ENCODE data around the gene OCIAD2.
"Not testable (repeated sequence)": the region's sequence is repeated elsewhere in the genome, so short reads cannot be mapped to it uniquely, and the experiment has no call there.

Gene OCIAD2

DNA sequence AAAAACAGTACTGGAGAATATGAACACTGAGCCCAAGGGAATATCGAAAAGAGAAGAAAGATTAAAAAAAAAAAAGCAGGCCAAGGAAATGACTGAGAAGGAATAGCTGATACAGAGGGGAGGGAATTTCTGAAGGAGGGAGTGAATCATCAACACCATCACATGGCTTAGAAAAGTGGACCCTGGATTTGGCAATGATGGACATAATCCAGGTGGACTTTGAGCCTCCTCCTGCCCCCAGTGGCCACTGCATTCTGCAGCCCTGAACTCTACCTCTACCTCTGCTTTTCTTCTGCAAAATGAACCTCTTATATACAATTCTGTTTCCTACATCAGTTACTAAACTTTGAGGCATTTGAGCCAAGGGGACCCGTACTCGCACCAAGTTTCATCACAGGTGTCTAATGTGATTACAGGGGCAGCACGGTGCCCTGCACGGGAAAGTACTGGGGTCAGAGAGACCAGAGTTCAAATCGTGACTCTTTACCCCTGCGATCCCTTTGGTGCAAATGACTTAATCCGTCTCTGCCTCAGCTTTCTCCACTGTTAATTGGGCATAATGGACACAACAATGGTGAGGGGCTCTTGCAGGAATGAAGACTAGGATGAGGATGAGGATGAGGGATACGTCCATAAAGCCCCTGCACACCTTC is 1.1 kb downstream of the OCIAD2 start:
- peak; percentile 86 for DNase-seq

DNA sequence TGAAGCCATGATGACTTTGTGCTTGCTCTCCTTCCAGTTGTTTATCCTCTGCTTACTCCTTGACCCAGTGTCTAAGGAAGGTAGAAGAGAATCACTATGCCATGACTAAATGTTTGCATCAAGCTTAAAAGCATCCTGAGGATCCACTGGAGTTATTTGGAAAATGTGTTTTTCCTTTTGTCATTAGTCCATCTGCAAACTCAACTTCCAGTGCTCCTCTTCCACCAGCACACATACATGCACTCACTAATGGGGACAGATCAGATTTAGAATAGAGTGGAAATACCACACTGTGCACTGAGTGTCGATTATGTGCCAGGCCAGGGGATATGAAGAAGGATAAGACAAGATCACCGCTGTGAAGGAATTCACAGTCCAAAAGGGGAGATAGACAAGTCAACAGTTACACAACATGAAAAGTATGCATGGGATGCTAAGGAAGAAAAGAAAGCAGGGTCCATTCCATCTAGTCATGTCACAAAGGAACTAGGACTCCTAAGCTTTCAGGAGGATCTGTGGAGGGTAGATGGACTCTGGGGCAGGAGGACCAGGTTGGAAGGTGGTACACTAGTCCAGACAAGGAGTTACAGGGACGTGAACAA is 1.9 kb downstream of the OCIAD2 start:
- no peak for DNase-seq

DNA sequence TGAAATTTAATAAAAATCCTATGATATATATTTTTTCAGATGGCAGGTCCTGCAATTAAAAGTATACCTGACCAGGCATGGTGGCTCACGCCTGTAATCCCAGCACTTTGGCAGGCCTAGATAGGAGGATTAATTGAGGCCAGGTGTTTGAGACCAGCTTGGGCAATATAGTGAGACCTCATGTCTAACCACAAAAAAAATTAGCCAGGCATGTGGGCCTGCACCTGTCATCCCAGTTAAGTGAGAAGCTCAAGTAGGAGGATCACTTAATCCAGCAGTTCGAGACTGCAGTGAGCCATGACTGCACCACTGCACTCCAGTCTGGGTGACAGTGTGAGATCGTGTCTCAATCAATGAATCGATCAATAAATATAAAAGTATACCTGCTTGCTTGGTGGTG is 2.5 kb downstream of the OCIAD2 start:
- DNase-seq, result peak; percentile 50

DNA sequence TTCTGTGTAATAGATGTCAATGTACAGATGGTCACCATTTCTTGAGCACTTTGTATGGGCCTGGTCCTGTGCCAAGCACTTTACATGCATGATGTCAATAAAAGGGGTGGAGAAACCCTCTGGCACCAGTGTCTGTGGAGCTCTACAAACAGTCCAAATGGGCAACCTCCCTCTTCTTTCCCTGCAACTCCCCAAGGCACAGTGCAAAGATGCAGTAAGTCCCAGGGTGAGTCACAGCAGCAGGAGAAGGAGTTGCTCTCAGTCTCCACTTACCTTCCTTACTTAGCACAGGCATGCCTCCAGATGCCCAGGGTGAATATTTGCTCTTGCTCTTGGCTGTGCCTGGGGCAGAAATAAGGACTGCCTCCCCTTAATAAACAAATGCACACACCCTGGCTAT is 4.3 kb downstream of the OCIAD2 start:
- peak; percentile 56 for DNase-seq

DNA sequence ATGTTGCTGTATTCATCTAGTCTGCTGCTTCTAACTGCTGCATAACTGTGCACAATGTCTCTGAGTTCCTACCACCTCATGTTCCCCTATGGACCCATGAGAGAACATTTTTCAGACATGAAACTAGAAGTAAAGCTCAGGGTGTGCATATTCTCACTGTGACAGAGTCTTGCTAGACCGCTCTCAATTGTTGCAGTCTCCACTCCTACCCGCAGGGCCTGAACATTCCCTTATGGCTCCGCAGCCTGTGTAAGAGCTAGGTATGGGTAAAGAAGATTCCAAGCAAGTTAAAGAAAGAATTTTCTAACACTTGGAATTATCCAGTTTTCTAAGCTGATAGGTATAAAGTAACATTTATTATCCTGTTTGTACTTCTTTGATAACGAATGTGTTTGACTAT is 5.4 kb downstream of the OCIAD2 start:
- no peak for DNase-seq

DNA sequence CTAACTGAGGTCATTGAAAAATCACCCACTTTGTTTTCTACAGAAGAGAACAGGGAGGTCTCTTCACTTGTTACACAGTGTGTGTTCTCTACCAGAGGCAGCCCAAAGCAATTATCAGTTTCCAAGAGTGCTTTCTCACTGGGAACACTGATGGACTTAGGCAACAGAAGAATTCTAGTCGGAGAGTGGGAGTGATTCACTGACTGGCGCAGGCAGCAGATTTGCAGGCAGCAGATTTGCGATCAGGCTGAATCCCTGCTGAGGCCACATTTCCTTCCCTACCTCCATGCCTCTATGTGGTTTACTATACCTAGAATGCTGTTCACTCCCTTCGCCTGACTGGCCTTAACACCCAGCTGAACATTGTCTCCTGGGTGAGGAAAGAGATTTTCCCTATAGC is 6.6 kb downstream of the OCIAD2 start:
- DNase-seq, result peak; percentile 26

DNA sequence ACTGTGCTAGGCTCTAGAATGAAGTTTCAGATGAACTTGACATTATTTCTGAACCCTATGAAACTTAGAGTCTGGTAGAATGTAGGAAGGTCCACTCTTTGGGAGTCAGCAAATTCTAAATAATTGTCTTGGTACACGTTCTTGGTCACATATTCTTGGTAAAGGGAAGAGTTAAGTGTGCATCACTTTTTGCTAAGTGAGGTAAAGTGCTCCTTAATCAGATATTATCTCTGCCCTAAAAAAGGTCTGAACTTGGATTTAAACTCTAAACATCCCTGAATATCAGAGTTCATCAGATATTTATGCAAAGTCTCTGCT is 7.2 kb downstream of the OCIAD2 start:
- DNase-seq, result no peak

DNA sequence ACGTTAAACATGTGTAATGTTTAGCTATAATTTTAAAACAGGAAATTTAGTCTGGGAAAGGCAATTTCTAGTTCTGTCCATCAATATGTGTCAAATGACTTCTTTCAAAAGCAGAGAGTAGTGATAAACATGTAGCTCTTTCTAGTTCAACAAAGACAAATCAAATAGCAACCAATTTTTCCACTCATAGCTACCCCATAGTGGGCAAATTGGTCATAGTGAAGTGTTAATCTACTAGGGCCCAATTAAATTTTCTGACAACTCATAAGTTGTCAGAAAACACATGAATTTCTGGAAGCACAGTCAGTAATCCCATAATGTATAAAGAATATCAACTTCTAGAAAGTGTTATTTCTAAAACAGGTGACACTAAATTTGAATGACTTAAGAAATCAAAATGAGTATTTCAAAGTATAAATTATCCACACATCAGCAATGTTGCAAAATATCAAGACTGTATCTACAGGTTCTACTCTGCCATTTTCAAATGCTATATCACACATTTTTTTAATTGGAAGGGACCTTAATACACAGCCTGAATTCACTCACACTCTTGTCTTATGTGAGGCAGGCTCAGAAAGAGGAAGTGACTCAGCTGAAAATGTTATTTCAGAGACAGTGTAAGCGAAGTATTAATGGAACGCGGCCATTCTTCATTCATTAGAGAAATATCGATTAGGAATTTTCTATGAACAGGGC is 7.7 kb downstream of the OCIAD2 start:
- peak; percentile 41 for DNase-seq

DNA sequence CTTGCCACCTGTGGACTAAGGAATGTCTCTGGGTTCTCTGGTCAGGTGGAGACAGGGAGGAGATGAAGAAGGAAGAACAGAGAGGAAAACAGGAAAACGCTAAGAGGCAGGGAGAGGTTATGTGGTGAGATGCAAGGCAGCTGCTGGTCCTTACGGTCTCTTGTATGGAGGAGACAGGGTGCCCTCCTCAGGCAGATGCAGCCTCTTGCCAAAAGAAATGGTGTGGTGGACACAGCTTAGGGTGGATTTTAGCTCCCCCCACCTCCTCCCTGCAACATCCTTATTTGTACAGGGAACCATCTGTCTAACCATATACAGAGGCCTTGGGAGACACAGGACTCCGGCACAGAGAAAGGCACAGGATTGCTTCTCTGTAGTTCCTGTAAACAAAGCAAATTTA is 9.7 kb downstream of the OCIAD2 start:
- DNase-seq, result no peak

DNA sequence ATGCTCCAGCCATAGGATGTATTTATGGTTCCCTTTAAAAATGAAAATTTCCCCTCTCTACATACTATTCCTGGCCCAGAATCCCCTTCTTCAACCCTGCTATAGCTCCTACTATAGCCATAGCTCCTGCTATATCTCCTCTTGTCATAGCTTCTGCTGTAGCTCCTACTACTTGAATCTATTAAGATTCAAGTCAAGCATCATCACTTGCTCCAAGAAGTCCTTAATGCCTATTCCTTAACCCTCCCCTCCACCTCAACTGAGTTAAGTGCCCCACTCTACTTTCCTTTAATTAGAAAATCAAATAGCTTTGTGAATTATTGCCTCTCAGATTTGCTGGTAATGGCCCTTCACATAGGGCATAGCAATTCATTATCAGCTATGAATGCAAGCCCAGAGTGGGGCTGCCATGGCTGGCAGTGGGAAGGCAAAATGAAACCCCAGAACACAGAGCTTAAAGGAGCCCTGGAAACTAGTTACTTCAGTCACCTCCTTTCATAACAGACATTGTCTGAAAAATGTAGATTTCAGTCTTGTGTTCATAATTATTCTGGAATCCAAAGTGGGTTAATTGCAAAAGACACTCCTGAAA is 15.4 kb downstream of the OCIAD2 start:
- DNase-seq, result no peak

DNA sequence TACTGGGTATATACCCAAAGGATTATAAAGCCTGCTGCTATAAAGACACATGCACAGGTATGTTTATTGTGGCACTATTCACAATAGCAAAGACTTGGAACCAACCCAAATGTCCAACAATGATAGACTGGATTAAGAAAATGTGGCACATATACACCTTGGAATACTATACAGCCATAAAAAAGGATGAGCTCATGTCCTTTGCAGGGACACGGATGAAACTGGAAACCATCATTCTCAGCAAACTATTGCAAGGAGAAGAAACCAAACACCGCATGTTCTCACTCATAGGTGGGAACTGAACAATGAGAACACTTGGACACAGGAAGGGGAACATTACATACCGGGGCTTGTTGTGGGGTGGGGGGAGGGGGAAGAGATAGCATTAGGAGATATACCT is 16.8 kb downstream of the OCIAD2 start:
- not testable (repeated sequence) for DNase-seq

DNA sequence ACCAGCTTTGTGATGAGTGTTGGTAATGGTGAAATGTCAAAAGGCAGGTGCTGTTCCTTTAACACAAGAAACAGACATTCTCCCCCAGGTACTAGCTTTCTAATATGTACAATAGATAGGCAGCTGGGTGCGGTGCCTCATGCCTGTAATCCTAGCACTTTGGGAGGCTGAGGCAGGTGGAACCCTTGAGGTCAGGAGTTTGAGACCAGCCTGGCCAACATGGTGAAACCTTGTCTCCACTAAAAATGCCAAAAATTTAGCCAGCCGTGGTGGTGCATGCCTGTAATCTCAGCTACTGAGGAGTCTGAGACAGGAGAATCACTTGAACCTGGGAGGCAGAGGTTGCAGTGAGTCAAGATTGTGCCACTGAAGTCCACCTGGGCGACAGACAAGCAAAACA is 24.9 kb downstream of the OCIAD2 start:
- DNase-seq, result not testable (repeated sequence)

DNA sequence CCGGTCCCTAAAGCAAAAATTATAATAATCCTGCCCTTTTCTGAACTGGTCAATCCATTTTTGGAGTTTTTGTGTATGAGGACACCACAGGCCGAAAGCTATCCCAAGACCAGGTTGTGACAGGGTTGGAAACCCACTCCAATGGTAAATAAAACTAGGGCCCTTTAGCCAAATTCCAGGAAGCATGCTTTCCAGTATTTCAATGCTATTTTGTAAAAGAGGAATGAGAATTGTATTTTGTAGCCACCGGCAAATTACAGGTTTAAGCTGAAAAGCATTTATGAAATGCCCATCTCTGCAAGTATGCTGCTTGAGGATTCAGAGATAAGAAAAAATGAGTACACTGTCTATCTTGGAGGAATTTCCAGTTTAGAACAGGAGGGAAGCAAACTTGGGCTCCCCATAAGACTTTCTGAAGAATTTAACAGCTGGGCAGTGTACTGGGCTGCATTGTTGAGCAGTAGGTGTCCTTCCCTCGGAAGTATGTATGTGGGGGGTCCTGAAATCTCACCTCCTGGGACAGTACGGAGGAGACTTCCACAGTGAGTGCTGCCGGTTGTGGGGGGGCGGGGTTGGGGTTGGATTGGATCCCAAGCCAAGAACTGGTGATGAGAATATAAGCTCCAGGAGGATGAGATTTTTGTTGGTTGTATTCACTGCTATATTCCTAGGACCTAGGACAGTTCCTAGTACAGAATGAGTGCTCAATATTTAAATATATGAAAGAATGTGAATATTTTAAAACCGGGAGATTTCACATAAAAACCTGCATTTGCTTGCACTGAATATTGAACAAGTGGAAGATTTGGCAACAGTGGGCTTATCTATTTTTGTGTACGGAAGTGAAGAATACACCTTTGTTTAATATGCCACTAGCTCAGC is 26.8 kb downstream of the OCIAD2 start:
- no peak for DNase-seq

DNA sequence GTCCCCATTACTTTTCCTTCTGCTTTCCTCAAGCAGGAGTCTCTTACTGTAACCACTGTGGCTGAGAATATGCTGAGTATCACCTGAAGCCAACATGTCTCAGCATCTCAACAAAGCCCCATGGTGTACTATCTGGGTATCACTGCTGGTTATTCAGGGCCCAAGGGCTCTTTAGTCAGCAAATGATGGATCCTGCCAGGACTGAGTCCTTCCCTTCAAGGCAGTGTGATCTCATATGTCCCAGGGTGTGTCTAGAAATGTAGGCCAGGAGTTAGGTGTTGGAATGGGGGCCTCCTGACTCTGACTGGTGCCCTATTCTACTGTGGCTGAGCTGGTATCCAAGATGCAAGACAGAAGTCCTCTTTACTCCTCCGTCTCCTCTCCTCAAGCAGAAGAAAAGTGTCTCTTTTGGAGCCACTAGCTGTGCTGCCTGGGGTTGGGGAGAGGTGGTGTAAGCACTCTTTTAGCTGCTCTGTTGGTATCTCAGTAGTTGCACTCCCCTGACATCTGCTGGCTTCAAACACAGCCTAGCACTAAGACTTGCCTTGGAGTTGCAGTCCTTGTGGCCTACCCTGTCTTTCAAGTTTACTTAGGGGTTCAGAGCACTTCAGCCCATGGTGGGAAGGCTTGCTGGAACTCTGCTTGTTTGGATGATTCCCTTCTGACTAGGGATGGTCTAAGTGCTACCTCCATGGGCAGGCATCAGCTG is 28.6 kb downstream of the OCIAD2 start:
- DNase-seq, result no peak

DNA sequence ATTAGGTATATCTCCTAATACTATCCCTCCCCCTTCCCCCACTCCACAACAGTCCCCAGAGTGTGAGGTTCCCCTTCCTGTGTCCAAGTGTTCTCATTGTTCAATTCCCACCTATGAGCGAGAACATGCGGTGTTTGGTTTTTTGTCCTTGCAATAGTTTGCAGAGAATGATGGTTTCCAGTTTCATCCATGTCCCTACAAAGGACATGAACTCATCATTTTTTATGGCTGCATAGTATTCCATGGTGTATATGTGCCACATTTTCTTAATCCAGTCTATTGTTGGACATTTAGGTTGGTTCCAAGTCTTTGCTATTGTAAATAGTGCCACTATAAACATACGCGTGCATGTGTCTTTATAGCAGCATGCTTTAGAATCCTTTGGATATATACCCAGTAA is 41.9 kb downstream of the OCIAD2 start:
- not testable (repeated sequence) for DNase-seq

DNA sequence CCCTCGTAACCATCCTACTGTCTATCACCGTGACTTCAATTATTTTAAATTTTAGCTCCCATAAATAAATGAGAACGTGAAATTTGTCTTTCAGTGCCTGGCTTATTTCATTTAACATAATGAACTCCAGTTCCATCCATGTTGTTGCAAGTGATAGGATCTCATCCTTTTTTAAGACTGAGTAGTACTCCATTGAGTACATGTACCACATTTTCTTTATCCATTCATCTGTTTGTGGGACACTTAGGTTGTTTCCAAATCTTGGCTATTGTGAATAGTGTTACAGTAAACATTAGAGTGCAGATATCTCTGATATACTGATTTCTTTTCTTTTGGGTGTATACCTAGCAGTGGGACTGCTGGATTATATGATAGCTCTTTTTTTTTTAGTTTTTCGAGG is 42.8 kb downstream of the OCIAD2 start:
- DNase-seq, result no peak

DNA sequence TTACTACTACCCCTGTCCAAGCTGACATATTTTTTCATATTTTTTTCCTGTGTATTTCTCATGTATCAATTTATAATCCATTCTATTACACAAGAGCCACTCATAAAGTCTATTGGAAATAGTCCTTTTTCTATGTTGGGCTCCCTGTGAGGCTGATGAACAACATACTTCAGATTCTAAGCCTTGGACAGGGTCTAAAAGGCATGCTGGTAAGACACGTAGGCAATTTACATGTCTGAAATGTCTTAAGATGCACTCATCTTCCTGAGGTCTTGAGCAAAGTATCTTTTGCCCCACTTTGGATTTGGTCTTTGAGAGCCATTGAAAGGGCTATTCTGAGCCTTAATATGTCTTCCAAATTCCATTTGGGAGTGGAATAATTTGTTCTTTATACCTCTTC is 43.9 kb downstream of the OCIAD2 start:
- no peak for DNase-seq

DNA sequence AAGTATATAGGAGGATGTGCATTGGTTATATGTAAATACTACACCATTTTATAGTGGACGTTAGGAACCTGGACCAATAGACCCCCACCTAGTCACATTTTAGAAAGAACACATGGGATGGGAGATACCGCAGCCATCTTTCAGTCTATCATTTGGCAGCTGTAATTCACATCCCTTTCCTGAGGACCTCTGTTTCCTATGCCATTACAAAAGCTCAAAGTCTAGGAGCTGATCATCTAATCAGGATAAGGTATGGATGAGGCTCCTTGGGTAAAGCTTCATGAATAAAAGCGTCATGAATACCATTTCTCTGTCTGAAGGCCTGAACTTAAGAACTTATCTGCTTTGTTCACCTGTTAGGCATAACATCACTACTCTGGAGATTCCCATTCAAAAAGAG is 44.5 kb downstream of the OCIAD2 start:
- DNase-seq, result no peak

DNA sequence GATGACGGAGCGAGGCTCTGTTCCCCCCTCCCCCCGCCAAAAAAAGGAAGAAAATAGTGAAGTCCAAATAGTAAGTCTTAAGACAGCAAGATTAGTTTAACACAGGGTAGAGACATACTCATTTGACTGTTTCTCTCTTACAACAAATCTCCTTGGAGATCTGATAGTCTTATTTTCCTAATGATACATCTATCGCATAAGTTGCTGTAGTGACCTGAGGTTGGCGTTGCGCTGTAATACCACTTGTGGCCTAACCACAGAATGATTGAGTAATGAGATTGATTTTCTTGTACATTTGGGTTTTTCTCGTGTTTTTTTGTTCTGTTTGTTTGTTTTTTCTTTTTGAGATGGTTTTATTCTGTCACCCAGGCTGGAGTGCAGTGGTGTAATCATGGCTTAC is 48.4 kb downstream of the OCIAD2 start:
- DNase-seq, result no peak

DNA sequence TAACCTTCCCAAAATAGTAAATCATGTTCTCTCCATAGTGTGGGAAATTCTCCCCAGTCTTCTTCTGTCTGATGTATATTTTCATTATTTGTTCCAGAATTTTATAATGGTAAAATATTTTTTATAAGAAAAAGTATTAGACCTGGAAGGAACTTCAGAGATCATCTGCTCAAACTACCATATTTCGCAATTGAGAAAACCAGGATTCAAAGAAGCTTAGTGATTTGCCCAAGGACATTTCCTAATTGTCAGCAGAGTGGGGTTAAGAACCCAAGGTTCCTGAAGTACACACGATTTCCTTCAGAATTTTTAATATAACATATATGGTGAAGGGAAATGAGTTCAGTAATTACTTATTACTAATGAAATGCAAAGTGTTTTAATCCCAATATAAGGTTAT is 51.6 kb downstream of the OCIAD2 start:
- no peak for DNase-seq

DNA sequence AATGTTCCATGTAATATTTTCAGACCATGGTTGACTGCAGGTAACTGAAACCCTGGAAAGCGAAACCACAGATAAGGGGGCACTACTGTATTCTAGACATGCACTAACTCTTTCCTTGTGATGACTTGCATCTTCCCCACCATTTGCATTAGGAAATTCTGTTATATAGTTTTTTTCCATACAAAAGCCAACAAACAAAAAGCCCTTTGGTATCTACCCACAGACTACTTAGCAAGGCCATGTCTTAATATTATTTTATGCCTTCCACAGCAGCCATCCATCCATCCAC is 52.2 kb downstream of the OCIAD2 start:
- no peak for DNase-seq

DNA sequence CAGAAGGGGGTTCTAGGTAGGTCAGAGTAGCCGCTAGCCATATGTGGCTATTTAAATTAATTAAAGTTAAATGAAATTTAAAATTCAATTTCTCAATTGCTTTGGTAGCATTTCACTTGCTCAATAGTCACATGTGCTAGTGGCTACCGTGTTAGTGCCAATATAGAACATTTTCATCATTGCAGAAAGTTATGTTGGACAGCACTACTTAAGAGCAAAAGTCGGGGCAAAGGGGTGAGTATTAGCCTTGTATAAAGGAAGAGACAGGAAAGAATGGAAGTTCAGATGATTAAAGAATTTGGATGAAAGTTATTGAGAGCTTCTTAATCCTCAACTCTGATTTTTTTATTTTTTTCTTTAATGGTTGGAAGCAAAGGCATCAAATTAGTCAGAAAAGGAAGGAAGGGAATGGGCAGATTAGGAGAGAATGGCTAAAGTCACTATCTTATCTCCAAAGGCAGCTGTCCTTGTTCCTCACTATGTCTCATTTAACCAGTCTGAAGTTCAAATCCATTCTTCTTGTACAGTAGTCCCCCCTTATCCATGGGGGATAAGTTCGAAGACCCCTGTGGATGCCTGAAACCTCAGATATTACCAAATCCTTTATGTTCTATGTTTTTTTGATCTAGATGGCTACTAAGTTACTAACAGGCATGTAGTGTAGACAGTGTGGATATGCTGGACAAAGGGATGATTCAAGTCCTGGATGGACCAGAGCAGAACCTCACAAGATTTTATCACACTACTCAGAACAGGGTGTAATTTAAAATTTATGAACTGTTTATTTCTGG is 52.8 kb downstream of the OCIAD2 start:
- DNase-seq, result no peak
